DND-41 (cell line): ENCODE data around the gene PDE4D.

ENCODE experiments used
- CTCF ChIP-seq: IDR thresholded peaks from 2 replicates; pipeline ENCODE4 v1.5.1; 2012; ENCODE audit warnings: borderline replicate concordance, low read length, moderate library complexity, mild to moderate bottlenecking; ENCODE audit not compliant: poor library complexity, severe bottlenecking; ENCODE audit errors: extremely low read depth
- EZH2 ChIP-seq: IDR thresholded peaks from 3 replicates; pipeline ENCODE4 v1.6.1; 2012; ENCODE audit warnings: borderline replicate concordance, low read depth, mild to moderate bottlenecking, moderate library complexity, low read length, inconsistent platforms; ENCODE audit not compliant: severe bottlenecking

DNA sequence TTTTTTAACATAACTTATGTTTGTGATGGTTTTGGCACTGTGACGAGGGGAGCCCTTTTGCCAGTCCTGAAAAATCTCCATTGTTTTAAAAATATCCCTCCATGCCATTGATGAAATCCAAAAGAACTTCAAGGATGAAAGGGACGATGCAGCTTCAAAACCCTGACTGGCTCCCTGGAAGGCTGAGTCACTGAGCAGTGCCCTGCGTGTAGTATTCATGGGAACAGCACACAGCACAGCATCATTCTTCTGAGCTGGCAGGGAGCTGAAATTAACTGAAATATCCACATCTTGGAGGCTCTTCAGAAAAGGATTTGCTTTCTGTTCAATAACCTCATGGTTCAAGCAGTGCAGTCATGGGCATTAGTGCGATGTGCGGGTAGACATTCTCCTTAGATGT is 29.7 kb downstream of the PDE4D start:
- TF ChIP-seq CTCF (no peak), EZH2 (no peak)
